GM12878 (cell line): ENCODE results near the gene LMAN2.

ENCODE experiments used
- EP300 ChIP-seq, 2 experiments: fragments of 150-350 bp in 1 of 2; IDR thresholded peaks; 2 replicates each; pipeline ENCODE4 v1.6.1; 2011 to 2012; ENCODE audit warnings: low read depth in 2 of 2, low read length in 2 of 2, borderline replicate concordance in 1 of 2, improper control_type of control experiment in 1 of 2, inconsistent platforms in 1 of 2; ENCODE audit not compliant: control insufficient read depth in 1 of 2
- MXI1 ChIP-seq: fragments of 150-350 bp; IDR thresholded peaks from 2 replicates; pipeline ENCODE4 v1.6.1; 2011; ENCODE audit warnings: low read depth, mild to moderate bottlenecking, inconsistent platforms, low read length, improper control_type of control experiment
- SREBF1 ChIP-seq: IDR thresholded peaks from 2 replicates; pipeline ENCODE4 v1.6.1; 2012; ENCODE audit warnings: mild to moderate bottlenecking, low read length
- TCF12 ChIP-seq: IDR thresholded peaks from 2 replicates; pipeline ENCODE4 v1.6.1; 2011; ENCODE audit warnings: low read depth, mild to moderate bottlenecking, low read length
- YY1 ChIP-seq: IDR thresholded peaks from 2 replicates; pipeline ENCODE4 v1.6.1; 2011; ENCODE audit warnings: low read depth, mild to moderate bottlenecking, low read length
- TF ChIP-seq, protein P1 (sequence below), 3 experiments: IDR thresholded peaks in 2 of 3; conservative IDR thresholded peaks in 1 of 3; 2 replicates each; pipeline ENCODE4 v1.5.1; 2011; ENCODE audit warnings: low read depth in 3 of 3, low read length in 3 of 3, mild to moderate bottlenecking in 3 of 3, control low read depth in 2 of 3, moderate library complexity in 2 of 3, inconsistent platforms in 1 of 3, mixed read lengths in 1 of 3; ENCODE audit not compliant: control insufficient read depth in 2 of 3, insufficient read depth in 1 of 3; ENCODE audit errors: extremely low read depth in 1 of 3

DNA sequence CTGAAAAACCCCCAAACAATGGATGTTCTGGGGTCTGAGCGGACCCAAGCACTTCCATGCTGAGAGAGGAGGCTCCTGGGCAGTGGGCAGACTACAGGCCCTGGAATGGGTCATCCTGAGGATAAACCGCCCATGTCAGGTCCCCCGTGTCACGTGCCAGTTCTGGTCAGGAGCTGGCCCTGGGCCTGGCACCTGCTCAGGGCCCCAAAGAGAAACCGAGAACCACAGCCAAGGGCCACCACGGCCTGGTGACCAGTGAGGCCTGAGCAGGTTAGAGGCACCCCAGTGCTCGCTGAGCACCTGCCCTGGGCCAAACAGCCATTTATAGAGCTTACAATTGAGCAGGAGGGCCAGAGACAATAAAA, 15.8 kb downstream of the LMAN2 start:
- TF ChIP-seq, protein P1, sequence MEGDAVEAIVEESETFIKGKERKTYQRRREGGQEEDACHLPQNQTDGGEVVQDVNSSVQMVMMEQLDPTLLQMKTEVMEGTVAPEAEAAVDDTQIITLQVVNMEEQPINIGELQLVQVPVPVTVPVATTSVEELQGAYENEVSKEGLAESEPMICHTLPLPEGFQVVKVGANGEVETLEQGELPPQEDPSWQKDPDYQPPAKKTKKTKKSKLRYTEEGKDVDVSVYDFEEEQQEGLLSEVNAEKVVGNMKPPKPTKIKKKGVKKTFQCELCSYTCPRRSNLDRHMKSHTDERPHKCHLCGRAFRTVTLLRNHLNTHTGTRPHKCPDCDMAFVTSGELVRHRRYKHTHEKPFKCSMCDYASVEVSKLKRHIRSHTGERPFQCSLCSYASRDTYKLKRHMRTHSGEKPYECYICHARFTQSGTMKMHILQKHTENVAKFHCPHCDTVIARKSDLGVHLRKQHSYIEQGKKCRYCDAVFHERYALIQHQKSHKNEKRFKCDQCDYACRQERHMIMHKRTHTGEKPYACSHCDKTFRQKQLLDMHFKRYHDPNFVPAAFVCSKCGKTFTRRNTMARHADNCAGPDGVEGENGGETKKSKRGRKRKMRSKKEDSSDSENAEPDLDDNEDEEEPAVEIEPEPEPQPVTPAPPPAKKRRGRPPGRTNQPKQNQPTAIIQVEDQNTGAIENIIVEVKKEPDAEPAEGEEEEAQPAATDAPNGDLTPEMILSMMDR (IDR thresholded peaks at IDR 0.05 in 2 of 3, conservative IDR thresholded peaks at IDR 0.05 in 1 of 3; ENCODE audit: control insufficient read depth in 2 of 3, extremely low read depth in 1 of 3, insufficient read depth in 1 of 3, low read depth in 3 of 3, low read length in 3 of 3), result no peak
- TF ChIP-seq YY1 (no peak), MXI1 (no peak), SREBF1 (no peak), EP300 (IDR thresholded peaks at IDR 0.05; ENCODE audit: borderline replicate concordance in 1 of 2, control insufficient read depth in 1 of 2, low read depth in 2 of 2, low read length in 2 of 2) (no peak), TCF12 (no peak)
